ENCODE results near the gene RBFA.

- no peak for TF ChIP-seq MAX (IDR thresholded peaks at IDR 0.05; ENCODE audit: insufficient read depth, insufficient read length)
- TF ChIP-seq CTCF (IDR thresholded peaks at IDR 0.05; ENCODE audit: extremely low read depth in 1 of 2, insufficient read depth in 1 of 2, low read depth in 1 of 2, low read length in 2 of 2): no peak
- TF ChIP-seq POLR2A (IDR thresholded peaks at IDR 0.05; ENCODE audit: low read depth, low read length): no peak
- TF ChIP-seq POLR2AphosphoS5 (IDR thresholded peaks at IDR 0.05; ENCODE audit: insufficient read depth, low read depth, low read length): no peak
Observed at GRCh38 chr18:80035997-80036396, 1.8 kb downstream of the RBFA start.
